ENCODE measurements around the gene FOXL2NB.

FOXL2NB gene

GRCh38 chr3:138962854-138963560 is 16.0 kb downstream of the FOXL2NB start:
- H3K9me3 ChIP-seq (ENCODE audit: control insufficient read depth, insufficient read depth, low read length): no peaks in the 10 kb centered on the region
- H3K27me3 ChIP-seq (ENCODE audit: control insufficient read depth, low read length): peaks cover 11% of the 10 kb centered on the region
- H3K36me3 ChIP-seq (ENCODE audit: control insufficient read depth, low read length): no peaks in the 10 kb centered on the region
- H3K27ac ChIP-seq (ENCODE audit: low read depth, low read length): no peak overlapping the region
- no peak overlapping the region for H3K4me3 ChIP-seq (ENCODE audit: low read length)
- H3K79me2 ChIP-seq (ENCODE audit: control insufficient read depth, low read length): no peaks in the 10 kb centered on the region
- H3F3A ChIP-seq (ENCODE audit: control insufficient read depth, insufficient read depth): no peaks in the 10 kb centered on the region
- H3K9me2 ChIP-seq (replicated peaks; ENCODE audit: control insufficient read depth, low read length): no peaks in the 10 kb centered on the region
- TF ChIP-seq, protein P1, sequence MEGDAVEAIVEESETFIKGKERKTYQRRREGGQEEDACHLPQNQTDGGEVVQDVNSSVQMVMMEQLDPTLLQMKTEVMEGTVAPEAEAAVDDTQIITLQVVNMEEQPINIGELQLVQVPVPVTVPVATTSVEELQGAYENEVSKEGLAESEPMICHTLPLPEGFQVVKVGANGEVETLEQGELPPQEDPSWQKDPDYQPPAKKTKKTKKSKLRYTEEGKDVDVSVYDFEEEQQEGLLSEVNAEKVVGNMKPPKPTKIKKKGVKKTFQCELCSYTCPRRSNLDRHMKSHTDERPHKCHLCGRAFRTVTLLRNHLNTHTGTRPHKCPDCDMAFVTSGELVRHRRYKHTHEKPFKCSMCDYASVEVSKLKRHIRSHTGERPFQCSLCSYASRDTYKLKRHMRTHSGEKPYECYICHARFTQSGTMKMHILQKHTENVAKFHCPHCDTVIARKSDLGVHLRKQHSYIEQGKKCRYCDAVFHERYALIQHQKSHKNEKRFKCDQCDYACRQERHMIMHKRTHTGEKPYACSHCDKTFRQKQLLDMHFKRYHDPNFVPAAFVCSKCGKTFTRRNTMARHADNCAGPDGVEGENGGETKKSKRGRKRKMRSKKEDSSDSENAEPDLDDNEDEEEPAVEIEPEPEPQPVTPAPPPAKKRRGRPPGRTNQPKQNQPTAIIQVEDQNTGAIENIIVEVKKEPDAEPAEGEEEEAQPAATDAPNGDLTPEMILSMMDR (IDR thresholded peaks at IDR 0.05; ENCODE audit: low read depth, low read length, poor library complexity, severe bottlenecking): no peak
- no peak for TF ChIP-seq EZH2phosphoT487 (IDR thresholded peaks at IDR 0.05; ENCODE audit: borderline replicate concordance, low read length)
- H3K4me2 ChIP-seq (ENCODE audit: low read length): no peak overlapping the region
- peaks cover 9% of the 10 kb centered on the region for H3K4me1 ChIP-seq (ENCODE audit: control insufficient read depth, low read length)
- H4K20me1 ChIP-seq (ENCODE audit: control insufficient read depth, insufficient read depth, low read depth, low read length): no peaks in the 10 kb centered on the region

DNA sequence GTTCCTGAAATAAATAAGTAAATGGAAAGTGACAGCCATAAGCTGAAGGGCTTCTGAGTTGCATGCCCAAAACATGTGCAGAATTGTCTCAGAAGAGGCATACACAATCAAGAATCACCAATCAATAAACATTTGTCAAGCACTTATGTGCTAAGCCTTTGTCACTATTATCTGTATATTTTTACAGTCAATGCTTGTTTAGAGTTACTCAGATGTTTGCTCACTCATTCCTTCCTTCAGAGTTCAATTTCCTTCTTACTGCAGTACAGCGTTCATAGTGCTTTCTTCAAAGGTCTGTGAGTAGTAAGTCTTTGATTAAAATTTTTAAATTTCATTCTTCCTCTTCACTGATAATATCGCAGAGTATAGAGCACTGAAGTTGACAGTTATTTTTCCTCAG is 17.2 kb downstream of the FOXL2NB start:
- no peaks in the 10 kb centered on the region for H3K9me3 ChIP-seq (ENCODE audit: control insufficient read depth, insufficient read depth, low read length)
- H3K9me2 ChIP-seq (replicated peaks; ENCODE audit: control insufficient read depth, low read length): no peaks in the 10 kb centered on the region
- no peaks in the 10 kb centered on the region for H4K20me1 ChIP-seq (ENCODE audit: control insufficient read depth, insufficient read depth, low read depth, low read length)
- H3K4me1 ChIP-seq (ENCODE audit: control insufficient read depth, low read length): peaks cover 9% of the 10 kb centered on the region
- H3K27me3 ChIP-seq (ENCODE audit: control insufficient read depth, low read length): peaks cover 7% of the 10 kb centered on the region
- TF ChIP-seq, protein P1 (IDR thresholded peaks at IDR 0.05; ENCODE audit: low read depth, low read length, poor library complexity, severe bottlenecking): no peak
- no peak for TF ChIP-seq EZH2phosphoT487 (IDR thresholded peaks at IDR 0.05; ENCODE audit: borderline replicate concordance, low read length)
- H3K4me3 ChIP-seq (ENCODE audit: low read length): no peak overlapping the region
- H3K4me2 ChIP-seq (ENCODE audit: low read length): no peak overlapping the region
- H3K27ac ChIP-seq (ENCODE audit: low read depth, low read length): no peak overlapping the region
- H3K36me3 ChIP-seq (ENCODE audit: control insufficient read depth, low read length): no peaks in the 10 kb centered on the region
- H3F3A ChIP-seq (ENCODE audit: control insufficient read depth, insufficient read depth): no peaks in the 10 kb centered on the region
- H3K79me2 ChIP-seq (ENCODE audit: control insufficient read depth, low read length): no peaks in the 10 kb centered on the region

DNA sequence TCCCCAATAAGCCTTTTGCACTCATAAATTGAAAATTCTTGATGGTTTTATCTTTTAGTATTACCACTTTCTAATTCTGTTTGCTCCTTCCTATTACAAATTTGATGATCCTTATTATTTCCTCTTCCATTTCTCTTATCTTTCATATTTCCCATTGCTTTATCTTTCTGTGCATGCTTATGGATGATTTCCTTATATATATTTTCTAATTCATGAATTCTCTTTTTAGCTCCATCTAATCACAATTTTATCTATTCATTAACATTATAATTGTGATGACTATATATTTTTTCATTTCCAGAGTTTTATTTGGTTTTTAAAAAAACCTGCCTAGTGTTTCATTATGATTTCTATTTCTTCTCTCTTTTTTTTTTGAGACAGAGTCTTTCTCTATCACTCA is 17.9 kb downstream of the FOXL2NB start:
- H3K27ac ChIP-seq (ENCODE audit: low read depth, low read length): no peak overlapping the region
- no peaks in the 10 kb centered on the region for H3F3A ChIP-seq (ENCODE audit: control insufficient read depth, insufficient read depth)
- H3K4me3 ChIP-seq (ENCODE audit: low read length): no peak overlapping the region
- no peaks in the 10 kb centered on the region for H3K9me2 ChIP-seq (replicated peaks; ENCODE audit: control insufficient read depth, low read length)
- no peaks in the 10 kb centered on the region for H3K9me3 ChIP-seq (ENCODE audit: control insufficient read depth, insufficient read depth, low read length)
- no peaks in the 10 kb centered on the region for H3K36me3 ChIP-seq (ENCODE audit: control insufficient read depth, low read length)
- no peak for TF ChIP-seq EZH2phosphoT487 (IDR thresholded peaks at IDR 0.05; ENCODE audit: borderline replicate concordance, low read length)
- TF ChIP-seq, protein P1 (IDR thresholded peaks at IDR 0.05; ENCODE audit: low read depth, low read length, poor library complexity, severe bottlenecking): no peak
- H3K4me1 ChIP-seq (ENCODE audit: control insufficient read depth, low read length): peaks cover 9% of the 10 kb centered on the region
- H3K27me3 ChIP-seq (ENCODE audit: control insufficient read depth, low read length): peaks cover 7% of the 10 kb centered on the region
- H4K20me1 ChIP-seq (ENCODE audit: control insufficient read depth, insufficient read depth, low read depth, low read length): no peaks in the 10 kb centered on the region
- H3K79me2 ChIP-seq (ENCODE audit: control insufficient read depth, low read length): no peaks in the 10 kb centered on the region
- H3K4me2 ChIP-seq (ENCODE audit: low read length): no peak overlapping the region
